HG02571 (cell line): ENCODE data around the gene WNK3.

Experiments used
- ATAC-seq: cut with Tn5 transposase; IDR thresholded peaks from one replicate; pipeline ENCODE4 v1.9.1; 2021; ENCODE audit warnings: mild to moderate bottlenecking, moderate library complexity; ENCODE audit not compliant: unreplicated experiment

Gene WNK3

GRCh38 chrX:54171527-54172250, 186.2 kb downstream of the WNK3 start:
- ATAC-seq, result no peak

- no peak for ATAC-seq
Measured at GRCh38 chrX:54171091-54171490, 186.8 kb downstream of the WNK3 start.

- no peak for ATAC-seq
Measured at GRCh38 chrX:54166915-54167314, 190.9 kb downstream of the WNK3 start.

- ATAC-seq, result no peak
Measured at GRCh38 chrX:54157561-54157960, 200.3 kb downstream of the WNK3 start.
